GM12865 (cell line): ENCODE data around the gene AASDHPPT.

ENCODE experiments used
- DNase-seq: peaks from one replicate; pipeline ENCODE4 v3.0.0; 2010; ENCODE audit warnings: low read depth
- H3K4me3 ChIP-seq: 2 replicates; pipeline ENCODE4 v1.5.1; 2011; ENCODE audit warnings: mild to moderate bottlenecking, low read depth, low read length, control low read depth
- TF ChIP-seq, protein P1 (sequence below): IDR thresholded peaks from 2 replicates; pipeline ENCODE4 v1.5.1; 2011; ENCODE audit warnings: low read length, control low read depth, low read depth, inconsistent platforms; ENCODE audit not compliant: insufficient read depth; ENCODE audit errors: missing control alignments

Gene AASDHPPT

DNA sequence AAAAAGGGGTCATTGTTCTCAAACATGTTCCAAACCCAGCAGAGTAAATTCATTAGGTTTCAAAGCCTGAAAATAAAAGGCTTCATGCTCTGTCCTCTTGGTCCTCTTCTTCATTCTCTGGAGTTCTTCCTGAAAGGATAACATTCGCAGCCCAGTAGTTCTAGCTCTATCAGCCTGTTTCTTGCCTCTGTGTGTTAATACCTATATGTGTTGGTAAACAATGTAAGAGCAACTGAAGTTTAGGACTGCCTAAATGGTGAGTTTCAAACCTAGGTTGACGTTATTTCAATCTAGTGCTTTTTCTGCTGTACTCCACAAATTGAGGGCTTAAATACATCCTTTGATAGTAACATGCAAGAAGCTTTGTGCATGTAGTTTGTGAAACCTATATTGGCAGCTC is 9.4 kb downstream of the AASDHPPT start:
- DNase-seq = no peak
- TF ChIP-seq, protein P1, sequence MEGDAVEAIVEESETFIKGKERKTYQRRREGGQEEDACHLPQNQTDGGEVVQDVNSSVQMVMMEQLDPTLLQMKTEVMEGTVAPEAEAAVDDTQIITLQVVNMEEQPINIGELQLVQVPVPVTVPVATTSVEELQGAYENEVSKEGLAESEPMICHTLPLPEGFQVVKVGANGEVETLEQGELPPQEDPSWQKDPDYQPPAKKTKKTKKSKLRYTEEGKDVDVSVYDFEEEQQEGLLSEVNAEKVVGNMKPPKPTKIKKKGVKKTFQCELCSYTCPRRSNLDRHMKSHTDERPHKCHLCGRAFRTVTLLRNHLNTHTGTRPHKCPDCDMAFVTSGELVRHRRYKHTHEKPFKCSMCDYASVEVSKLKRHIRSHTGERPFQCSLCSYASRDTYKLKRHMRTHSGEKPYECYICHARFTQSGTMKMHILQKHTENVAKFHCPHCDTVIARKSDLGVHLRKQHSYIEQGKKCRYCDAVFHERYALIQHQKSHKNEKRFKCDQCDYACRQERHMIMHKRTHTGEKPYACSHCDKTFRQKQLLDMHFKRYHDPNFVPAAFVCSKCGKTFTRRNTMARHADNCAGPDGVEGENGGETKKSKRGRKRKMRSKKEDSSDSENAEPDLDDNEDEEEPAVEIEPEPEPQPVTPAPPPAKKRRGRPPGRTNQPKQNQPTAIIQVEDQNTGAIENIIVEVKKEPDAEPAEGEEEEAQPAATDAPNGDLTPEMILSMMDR = no peak
- H3K4me3 ChIP-seq = no peak overlapping the region

DNA sequence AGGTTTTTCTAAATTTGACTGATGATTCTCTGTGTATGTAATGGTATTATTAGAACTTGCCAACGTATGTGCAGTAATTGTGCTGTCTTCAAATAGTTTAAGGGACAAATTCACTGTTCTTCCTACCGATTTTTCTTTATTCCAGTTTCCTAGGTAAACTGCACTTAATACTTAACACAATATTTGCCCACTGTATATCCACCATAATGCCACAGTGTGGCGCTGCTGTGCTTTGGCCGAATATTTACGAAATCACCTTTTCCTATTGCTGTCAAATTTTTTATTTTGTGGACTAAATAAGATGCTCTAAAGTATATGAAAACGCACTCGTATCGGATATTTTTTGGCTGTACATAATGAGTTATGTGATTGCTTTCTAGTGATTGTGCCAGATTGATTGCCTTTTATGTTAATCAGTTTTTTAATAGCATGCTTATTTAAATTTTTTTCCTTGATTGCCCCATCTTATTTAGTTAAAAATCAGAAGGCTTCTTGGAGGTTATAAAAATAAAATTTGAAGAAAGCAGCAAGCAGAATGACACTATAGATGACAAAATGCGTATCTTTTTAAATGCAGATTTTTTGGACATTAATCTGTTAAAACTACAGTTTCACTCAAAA is 10.5 kb downstream of the AASDHPPT start:
- DNase-seq = peak; percentile 61
- TF ChIP-seq, protein P1 = peak; percentile 69
- no peak overlapping the region for H3K4me3 ChIP-seq

DNA sequence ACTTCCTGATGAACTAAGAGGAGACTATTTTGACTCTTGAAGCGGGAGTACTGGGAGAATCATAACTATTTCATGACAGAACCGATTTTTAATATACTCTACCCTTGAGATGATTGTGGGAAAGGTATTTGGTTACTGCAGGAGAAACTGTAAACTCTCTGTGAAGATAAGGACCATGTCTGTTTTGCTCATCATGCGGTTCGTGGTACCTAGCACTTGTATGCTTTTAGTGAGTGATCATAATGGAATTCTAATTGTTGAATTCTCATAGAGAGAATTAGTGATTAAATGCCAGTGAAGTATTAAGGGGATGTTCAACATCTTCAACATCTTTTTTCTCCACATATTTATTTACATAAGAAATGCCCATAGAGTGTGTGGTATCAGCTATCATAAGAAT is 11.4 kb downstream of the AASDHPPT start:
- H3K4me3 ChIP-seq = no peak overlapping the region
- no peak for DNase-seq
- TF ChIP-seq, protein P1 = no peak

DNA sequence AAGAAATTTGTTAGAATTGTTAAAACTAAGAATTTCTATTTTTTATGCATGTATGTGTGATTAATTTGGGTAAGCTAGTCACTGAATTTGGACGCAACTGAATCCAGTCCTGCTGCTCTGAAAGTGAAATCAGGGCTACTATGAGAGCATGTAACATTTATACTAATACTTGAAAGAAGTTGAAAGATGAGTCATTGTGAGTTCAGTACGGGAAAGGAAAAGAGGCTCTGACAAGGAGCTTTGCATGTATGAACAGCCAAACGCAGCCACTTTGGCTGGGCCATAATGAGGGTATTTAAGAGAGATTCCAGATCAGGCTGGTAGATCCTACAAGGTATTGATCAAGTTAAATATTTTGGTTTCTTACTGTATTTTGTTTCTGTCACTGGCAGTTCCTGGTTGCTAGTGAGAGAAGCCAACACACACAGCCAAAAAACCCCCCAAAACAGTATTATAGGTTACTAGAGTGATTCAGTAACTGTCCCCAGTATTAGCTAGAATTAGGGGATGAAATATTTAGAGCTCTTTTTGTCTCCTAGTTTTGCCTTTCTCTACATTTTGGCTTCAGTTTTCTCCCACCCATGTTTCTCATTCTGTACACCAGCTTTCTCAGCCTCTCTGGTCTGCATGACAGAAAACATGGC is 14.1 kb downstream of the AASDHPPT start:
- DNase-seq = peak; percentile 85
- TF ChIP-seq, protein P1 = no peak

DNA sequence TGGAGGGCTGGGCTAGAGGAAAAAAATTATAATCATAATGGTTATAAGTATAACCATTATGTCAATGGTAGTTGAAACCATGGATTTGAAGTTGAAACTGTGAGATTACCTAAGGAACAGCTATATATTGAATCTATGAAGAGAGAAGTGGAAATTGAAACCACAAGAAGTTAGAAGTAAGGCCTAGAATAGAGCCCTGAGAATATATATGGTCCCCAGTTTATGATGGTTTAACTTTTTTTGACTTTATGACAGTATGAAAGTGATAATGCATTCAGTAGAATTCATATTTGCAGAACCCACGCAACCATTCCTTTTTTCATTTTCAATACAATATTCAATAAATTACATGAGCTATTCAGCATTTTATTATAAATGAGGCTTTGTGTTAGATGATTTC is 15.0 kb downstream of the AASDHPPT start:
- DNase-seq = no peak
- TF ChIP-seq, protein P1 = no peak
- H3K4me3 ChIP-seq = no peak overlapping the region

More for the DNA sequence above, 14.1 kb downstream of the AASDHPPT start:
- no peak overlapping the region; the same call in 1 of the 2 replicates for H3K4me3 ChIP-seq

DNA sequence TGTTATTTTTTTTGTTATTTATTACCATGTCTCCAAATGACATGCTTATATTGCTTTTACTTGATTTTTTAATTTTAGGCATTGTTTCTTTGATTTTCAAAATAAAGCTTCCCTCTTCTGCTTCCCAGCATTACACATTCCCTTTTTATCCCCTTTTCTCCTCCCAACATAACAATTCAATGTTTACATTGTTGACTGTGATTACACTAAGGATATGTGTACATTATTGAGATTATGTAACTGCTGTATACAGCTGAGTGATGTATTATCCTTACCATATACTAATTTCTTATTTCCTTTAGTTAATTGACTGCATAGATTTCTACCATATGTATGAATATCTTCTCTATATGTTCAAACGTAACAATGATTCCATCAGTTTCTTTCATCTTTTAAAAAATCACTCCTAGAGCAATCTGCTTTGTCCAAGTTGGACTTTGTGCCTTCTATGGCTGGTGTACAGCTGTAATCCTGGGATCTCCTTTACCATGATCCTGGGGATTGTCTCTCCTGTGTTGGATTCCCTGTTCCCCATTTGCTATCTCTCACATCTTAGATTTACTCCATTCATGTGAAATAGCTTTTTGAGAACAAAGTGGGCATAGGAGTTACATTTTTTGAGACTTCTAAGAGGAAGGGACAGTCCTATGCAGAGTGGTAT is 21.6 kb downstream of the AASDHPPT start:
- DNase-seq = no peak
- H3K4me3 ChIP-seq = no peak overlapping the region
- TF ChIP-seq, protein P1 = no peak
